IPS DF 4.7 (cell line): ENCODE results near the gene ANAPC2.

Experiments
- DNase-seq: peaks from one replicate; pipeline ENCODE4 v3.0.0-alpha.2; 2013; ENCODE audit warnings: low spot score; ENCODE audit errors: extremely low read depth

Gene ANAPC2

DNA sequence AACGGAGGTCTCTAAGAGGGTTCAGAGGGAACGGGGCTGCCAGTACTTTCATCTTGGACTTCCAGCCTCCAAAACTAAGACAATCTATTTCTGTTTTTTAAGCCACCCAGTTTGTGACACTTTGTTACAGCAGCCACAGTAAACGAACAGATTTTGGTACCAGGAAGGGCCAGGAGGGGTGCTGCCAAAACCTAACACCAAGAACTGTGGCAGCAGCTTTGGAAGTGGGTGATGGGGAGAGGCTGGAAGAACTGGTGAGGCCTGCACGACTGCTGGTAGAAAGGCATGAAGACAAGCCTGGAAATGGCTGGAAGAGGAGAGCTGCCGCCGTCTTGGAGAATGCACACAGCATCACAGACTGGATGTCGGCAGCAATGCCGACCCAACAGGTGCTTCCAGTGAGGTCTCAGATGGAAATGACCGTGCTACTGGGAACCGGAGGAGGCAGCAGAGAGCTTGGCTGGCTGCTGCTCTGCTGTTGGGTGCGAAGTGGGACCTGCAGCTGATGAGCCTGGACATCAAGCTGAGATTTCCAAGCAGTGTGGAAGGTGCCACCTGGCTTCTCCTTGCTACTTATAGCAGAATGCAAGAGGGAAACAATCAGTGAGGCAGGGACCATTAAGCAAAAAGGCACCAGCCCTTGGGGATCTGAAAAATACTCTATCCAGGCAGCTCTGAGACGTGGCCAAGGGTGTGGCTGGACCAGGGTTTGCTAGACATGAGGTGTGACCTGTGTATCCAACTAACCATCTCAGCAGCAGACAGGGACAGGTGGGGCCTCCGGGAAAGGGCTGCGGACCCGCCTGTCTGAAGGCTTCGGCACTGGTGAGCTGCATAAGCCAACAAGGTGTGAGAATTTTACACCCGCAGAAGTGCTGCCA, 11.8 kb downstream of the ANAPC2 start:
- DNase-seq: no peak

DNA sequence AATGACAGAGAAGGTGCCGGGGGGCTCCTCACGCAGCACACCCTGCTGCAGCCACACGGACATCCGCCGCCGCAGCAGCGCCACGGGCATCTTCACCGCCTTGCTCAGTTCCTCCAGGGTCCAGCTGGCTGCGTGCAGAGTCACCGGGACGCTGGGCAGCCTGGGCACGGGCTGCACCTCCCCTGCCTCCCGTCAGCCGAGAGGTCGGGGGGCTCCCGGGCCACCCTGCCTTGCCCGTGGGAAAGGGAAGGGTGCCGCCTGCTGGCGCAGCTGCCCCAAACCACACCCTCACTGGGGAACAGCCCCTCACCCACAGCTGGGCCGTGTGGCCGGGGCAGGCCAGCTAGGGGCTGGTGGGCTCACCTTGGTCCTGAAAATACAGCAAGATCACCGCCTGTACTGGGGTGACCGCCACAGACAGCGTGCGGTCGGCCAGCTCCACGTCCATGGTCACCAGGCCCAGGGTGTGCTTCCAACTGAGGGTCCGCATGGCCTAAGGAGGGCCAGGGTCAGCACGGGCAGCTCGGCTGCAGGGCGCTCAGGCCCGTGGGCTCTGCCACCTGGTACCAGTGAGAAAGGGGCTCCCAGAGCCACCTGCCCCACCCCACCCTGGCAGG, 12.9 kb downstream of the ANAPC2 start:
- DNase-seq: no peak

DNA sequence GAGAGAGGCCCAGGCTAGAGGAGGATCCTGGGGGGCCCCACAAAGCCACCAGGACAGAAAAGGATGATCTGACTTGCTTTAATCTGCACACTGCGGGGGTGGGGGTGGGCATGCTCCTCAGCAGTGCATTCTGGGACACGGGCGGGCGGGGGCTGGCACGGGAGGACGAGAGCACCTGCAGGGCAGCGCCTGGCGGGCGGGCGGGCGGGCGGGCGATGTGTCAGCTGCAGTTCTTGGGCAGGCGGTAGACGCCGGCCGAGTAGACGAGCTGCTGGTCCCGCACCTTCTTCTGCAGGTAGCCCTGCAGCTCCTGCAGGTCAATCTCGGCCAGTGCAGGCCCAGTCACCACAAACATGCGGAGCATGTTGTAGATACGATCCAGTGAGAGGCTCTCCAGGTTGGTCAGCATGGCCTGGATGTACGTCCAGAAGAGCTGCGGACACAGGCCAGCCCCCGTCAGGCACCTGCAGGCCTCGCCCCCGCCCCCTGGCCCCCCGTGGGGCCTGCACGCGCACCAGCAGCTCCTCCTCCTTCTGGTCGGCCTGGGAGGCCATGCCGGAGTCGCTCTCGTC, 13.6 kb downstream of the ANAPC2 start:
- DNase-seq: no peak

DNA sequence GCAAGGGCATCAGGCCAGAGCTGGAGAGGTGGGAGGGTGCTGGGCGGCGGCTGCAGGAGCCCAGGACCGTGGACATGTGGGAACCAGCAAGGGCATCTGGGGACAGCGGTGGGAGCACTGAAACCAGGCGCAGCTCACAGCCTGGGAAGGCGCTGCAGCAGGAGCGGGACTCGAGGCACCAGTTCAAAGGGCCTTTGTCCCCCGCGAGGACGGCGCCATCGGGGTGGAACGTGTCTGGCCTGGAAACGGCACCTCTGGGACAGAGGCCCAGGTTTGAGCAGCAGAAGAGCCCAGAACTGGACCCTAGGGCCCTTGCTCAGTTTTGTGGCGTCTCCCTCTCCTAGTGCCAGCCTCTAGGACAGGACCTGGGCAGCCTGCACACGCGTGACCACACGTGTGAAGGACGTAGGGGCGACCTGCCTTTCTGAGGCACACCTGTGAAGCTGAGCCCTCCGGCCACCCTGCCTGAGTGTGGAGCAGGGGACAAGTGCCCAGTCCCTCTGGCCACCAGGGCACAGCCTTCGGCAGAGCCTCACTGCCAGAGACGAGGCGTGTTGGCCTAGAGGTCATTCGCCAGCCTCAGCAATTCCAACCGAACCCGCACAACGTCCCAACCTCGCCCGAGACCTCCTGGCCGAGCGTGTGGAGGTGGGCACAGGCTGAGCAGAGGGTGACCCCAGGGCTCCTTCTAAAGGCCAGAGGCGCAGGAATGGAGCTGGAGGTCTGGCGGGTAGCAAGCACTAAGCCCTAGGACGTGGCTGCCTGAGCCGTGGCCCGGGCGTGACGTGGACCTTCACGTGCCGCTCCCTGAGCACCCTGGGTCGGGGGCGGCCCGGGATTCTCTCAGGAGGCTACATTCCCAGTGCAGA, 14.3 kb downstream of the ANAPC2 start:
- DNase-seq: no peak

DNA sequence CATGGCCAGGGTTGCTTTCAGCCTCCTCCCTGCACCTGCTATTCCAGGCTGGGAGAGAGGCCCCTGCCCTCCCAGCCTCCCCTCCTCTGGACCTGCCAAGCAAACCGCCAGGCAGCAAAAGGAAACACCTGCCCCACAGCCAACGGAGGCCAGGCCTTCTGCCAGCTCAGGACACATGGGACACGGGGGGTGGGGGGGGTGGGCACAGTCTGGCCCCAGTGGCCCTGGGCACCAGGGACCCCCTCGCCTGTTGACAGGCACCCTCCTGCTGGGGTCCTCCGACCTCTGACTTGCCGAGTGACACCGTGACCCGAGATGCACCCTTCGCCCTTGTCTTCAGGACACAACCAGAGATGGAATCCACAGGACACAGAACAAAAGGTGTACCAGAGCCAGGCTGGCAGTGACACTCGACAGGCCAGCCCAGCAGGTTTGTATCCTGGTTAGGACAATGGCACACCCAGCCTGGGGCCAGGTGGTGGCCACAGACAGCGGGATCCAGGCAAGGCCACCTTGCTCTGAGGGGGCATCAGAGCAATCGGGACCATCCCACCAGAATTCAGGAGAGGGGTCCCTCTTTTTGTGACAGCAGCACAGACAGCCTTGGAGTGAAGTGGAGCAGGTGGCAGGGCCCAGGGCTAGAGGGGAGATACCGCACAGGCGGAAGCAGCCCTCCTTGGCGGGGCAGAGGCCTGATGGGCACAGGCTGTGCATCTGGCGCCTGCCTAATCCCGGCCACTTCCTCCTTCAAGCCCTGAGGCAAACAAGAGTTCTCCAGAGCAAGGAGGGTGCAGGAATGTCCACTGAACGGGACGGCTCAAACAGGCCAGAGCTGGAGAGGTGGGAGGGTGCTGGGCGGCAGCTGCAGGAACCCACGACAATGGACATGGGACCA, 15.2 kb downstream of the ANAPC2 start:
- no peak for DNase-seq

DNA sequence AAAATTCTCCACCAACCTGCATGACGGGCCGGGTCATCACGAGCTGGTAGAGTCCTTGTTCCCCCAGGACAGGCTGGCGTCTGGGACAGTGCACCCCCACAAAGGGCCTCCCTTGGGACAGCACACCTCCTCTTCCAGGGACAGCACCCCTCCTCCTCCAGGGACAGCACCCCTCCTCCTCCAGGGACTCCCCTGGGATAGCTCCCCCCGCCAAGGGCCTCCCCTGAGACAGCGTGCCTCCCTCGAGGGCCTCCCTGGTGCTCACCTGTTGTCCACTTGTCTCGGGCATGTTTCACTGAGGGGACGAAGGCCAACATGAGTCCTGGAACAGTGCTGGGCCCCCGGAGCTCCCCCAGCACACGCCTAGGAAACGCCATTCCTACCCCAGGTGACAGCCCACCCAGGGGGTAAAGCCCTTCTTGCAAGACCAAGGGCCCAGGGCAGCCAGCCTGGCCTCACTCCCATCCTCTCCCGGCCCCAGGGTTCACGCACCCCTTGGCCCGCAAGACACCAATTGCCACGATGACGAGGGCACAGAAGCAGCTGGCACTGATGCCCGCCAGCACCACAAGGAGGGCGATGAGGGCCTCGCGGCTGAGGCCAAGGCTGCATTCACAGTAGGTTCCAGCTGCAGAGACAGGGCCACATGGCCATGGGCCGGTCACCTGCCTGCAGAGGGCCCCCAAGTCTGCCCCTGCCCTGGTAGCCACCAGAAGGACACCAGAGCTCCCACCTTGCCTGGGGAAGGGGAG, 17.0 kb downstream of the ANAPC2 start:
- DNase-seq: no peak

DNA sequence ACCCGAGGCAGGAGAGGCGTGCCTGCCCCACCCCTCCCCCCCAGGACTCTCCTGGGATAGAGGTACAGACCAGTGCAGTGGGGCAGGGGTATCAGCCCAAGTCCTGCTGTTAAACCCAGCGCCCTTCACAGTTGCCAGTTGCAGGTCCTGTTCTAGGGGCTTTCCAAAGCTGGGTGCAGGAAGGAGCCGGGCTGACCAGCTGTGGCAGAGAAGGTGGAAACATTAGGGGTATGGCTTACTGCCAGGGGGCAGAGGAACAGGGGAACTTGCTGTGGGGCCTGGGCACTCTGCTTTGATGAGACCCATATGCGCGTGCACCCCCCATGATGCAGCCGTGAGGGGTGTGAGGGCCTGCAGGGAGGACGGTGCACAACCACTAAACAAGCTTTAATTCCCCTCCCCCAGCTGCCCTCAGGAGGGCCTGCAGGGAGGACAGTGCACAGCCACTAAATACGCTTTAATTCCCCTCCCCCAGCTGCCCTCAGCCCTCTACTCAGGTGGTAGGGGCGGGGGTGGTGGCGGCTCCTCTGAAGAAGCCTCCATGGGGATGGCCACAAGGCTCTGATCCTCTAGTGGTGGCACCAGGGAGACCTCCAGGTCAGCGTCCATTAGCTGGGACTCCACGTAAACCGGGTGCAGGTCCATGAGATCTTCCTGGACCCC, 17.7 kb downstream of the ANAPC2 start:
- DNase-seq: no peak

DNA sequence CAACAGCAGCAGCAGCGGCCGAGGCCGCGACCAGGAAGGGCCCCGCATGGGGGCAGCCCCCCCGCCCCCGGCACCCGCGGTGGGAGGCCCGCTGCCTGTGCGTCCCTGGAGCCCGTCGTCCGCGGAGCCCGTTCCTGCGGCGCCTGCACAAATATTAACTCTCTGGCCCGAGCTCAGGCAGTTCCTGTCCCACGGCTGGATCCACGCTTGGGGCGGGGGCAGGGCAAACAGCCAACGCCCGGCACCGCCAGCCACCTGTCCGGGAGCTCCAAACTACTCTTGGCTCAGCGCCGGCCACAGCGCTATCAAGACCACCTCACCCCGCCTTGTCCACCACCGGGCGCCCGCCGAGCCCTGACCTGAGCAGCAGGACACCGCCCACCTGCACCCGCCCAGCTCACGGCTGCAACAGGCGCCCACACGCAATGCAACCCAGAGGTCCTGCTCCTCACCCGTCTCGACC, 18.4 kb downstream of the ANAPC2 start, which contains the start of gene LRRC26:
TSS of gene LRRC26 (minus strand) at position 156 of the 463 bp plus-strand sequence. CDS start at position 48, 108 bp downstream.
- DNase-seq: no peak

DNA sequence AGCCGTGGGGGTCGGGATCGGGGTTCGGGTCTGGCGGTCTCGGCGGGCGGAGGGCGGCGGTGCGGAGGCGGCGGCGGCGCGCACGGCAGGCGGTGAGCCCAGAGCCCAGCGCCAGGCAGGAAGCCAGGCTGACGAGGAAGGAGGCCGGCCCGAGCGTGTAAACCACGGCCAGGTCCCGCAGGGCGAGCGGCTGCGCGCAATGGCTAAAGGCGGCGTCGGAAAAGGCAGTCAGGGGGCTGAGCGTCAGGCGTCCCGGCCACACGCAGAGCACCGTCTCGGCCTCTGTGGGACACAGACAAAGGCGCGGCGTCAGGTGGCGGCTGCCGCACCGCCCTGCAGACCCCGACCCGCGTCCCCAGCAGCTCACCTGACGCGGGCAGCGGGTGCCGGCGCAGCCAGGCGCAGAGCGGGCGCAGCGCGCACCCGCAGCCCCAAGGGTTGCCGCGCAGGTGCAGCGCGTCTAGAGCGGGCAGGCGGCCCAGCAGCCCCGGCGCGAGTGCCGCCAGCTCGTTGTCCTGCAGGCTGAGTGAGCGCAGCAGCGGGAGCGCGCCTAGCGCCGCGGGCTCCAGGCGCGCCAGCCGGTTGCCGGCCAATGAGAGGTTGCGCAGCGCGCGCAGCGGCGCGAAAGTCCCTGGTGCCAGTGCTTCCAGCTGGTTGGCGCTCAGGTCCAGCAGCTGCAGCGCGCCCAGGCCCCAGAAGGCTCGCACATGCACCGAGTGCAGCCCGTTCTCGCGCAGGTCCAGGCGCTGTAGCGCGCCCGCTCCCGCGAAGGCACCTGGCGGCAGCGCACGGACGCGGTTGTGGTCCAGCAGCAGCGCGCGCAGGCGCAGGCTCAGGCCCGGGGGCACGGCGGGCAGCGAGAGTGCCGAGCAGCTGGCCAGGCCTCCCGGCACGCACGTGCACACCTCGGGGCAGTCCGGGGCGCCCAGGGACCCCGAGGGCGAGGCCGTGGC, 19.2 kb downstream of the ANAPC2 start:
- DNase-seq: no peak

DNA sequence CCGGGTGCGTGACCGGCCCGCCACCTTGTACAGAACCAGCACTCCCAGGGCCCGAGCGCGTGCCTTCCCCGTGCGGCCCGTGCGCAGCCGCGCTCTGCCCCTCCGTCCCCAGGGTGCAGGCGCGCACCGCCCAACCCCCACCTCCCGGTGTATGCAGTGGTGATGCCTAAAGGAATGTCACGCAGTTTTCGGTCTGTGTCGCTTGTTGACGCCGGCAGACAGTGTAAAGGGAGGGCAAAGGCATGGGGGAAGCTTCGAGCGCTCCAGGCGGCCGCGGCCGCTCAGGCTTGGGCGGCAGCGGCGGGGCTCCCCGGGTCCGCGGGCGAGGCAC, 19.8 kb downstream of the ANAPC2 start:
- DNase-seq: no peak

DNA sequence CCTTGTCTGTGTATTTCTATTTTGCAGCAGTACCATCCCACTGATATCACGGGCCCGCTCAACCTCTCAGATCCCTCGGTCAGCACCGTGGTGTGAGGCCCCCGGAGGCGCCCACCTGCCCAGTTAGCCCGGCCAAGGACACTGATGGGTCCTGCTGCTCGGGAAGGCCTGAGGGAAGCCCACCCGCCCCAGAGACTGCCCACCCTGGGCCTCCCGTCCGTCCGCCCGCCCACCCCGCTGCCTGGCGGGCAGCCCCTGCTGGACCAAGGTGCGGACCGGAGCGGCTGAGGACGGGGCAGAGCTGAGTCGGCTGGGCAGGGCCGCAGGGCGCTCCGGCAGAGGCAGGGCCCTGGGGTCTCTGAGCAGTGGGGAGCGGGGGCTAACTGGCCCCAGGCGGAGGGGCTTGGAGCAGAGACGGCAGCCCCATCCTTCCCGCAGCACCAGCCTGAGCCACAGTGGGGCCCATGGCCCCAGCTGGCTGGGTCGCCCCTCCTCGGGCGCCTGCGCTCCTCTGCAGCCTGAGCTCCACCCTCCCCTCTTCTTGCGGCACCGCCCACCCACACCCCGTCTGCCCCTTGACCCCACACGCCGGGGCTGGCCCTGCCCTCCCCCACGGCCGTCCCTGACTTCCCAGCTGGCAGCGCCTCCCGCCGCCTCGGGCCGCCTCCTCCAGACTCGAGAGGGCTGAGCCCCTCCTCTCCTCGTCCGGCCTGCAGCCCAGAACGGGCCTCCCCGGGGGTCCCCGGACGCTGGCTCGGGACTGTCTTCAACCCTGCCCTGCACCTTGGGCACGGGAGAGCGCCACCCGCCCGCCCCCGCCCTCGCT, 20.4 kb downstream of the ANAPC2 start:
- DNase-seq: no peak

DNA sequence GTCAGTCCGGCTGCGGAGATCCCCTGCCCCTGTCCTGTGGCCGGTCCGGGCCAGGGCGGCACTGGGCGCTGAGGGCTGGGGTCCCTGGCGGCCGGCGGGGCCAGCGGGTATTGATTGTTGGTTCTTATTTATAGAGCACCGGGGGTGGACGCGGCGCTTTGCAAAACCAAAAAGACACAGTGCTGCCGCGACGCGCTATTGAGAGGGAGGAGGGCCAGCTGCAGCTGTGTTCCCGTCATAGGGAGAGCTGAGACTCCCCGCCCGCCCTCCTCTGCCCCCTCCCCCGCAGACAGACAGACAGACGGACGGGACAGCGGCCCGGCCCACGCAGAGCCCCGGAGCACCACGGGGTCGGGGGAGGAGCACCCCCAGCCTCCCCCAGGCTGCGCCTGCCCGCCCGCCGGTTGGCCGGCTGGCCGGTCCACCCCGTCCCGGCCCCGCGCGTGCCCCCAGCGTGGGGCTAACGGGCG, 21.0 kb downstream of the ANAPC2 start:
- DNase-seq: no peak

DNA sequence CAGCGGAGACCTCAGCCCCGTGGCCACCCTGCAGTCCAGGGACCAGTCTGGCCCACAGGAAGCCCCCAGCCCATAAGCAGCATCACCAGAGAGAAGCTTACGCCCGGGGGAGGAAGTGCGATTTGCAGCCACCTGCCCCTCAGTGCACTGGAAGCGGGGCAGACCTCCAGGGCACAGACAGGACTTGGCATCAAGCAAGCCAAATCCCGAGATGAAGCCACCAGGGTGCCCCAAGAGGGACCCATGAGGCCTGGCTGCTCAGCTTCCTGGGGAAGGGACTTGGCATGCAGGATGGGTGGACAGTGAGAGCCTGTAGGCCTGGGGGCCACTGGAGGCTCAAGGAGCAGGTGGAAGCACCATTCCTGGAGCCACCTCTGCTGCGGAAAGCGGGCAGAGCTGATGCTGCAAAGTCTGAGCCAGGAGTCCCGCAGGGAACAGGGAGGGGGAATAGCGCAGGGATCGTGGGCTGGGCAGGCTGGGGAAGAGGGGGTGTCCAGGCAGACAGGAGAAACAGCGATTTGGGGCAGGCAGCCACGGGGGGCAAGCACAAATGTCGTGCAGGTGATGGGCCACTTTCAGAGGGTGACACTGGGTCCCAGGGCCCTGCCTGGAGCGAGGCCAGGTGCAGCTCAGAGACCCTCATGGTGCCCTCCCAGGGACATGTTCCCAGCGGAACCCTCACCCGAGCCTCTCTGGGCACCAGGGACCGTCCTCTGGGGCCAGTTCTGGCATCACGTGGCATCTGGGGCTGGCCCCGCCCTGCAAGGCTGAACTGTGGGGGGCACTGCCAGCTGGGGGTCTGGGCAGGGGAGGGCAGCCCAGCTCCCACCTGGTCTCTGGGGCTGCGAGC, 21.8 kb downstream of the ANAPC2 start:
- no peak for DNase-seq

DNA sequence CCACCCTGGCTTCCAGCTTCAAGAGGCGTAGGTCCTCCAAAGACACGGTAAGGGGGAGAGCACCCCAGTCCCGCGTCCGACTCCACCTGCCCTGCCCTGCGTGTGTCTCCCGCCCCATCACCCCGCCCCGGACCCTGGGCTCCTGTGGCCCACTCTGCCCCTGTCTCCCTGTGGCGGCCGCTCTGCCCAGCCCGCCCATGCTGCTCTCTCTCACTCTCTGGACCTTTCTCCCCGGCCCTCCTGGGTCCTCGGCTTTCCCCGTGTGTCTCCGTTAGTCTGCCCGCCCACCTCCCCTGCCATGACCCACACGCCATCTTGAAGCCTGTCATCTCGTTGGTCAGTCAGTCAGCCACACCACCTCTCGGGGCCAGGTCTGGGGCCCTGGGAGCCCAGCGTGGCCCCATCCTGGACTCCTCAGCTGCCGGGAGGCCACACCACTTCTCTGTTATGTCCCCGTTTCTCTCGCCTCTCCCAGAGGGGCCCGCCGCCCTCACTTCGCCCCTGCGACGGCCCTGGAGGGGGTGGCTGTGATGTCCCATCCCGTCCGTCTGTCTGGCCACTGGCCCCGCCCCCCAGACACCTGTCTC, 23.0 kb downstream of the ANAPC2 start:
- no peak for DNase-seq

DNA sequence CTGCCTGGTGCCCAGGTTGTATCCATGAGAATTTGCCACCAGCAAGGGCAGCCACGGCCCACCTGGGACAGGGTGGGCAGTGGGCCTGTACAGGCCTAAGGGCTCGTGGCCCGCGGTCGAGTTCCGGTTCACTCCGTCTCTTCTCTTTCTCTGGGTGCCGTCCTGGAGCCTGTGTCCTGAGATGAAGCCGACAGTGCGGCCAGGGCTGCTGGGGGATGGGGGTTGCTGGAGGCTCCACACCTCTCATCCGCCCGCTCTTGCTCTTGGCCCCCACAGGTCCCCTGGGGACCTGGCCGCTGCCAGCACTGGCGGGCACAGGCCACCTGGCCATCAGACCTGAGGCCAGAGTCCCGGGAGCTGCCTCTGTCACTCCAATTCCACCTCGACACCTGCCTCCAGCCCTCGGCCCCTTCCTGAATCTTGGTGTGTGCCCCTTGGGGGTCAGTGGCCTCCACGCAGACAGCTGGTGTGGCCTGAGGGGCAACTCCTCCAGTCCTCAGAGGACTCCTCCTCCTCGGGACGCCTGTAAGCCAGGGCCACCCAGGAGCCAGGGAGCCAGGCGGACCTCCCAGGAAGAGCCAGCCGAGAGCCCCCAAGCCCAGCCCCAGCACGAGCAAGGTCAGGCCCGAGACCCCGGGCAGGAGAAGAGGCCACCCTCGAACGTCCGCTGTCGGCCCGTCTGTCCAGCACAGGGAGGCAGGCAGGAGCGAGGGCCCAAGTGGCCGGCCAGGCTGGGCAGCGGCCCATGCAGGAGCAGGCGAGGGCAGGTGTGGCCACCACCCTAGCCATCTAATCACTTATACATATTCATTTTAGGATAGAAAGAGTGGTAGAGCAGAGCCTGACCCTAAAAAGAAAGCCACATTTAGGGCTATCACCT, 23.8 kb downstream of the ANAPC2 start:
- no peak for DNase-seq
